Peyer's patch (tissue), 4 donors: ENCODE data around the gene BMPR1B.

Experiments
- CTCF ChIP-seq, 6 experiments: fragments of 450-650 bp in 4 of 6; fragments of 200-600 bp in 2 of 6; sonication (generic) in 1 of 6; IDR thresholded peaks; one replicate each; pipeline ENCODE4 v1.5.1; 2017 to 2019; ENCODE audit warnings: antibody characterized with exemption in 6 of 6, mild to moderate bottlenecking in 3 of 6, moderate library complexity in 1 of 6
- POLR2A ChIP-seq, 2 donors: fragments of 450-650 bp; IDR thresholded peaks; one replicate each; pipeline ENCODE4 v1.5.1; 2017; ENCODE audit warnings: antibody characterized with exemption in 2 of 2, mild to moderate bottlenecking in 2 of 2, moderate library complexity in 2 of 2

DNA sequence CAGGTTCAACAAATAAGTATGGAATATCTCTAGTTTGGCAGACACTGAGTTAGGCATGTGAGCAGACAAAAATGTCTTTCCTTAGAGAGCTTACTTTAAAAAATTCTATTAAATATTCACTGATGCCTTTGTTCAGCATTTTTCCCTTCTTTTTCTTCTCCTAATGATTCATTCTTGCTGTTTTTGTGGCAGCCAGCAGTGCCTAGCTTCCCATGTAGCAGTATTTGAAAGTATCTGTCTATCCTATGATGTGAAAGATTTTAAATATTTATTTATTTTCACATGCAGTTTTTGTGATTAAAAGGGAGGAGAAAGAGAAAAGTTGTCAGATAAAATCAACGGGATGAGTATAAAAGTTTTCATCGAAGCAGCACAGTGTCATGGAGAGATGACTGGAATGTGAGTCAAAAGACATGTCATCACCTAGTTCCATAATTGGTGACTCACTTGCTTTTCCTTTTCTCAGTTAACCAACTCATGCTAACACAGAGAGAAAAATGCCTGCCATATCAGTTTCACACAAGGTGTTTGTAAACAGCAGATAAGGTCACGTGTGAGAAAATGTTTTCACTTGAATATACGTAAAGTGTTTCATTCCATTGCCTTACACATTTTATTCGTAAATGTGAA, 69.8 kb downstream of the BMPR1B start:
- TF ChIP-seq CTCF (IDR thresholded peaks at IDR 0.05) (no peak), POLR2A (IDR thresholded peaks at IDR 0.05) (no peak)
